H9 (cell line): ENCODE results near the gene NOD1. TPM values are rescaled to one million over a fixed set of nuclear protein-coding genes. Genes with fewer than 3 reads are reported as not detected.

Experiments used
- DNase-seq: peaks from one replicate; pipeline ENCODE4 v3.0.0-alpha.2; 2017
- H2AFZ ChIP-seq: one replicate; pipeline ENCODE4 v1.6.1; 2013; ENCODE audit warnings: mild to moderate bottlenecking, low read length, control low read depth, moderate library complexity
- H2AK5ac ChIP-seq: 2 replicates; pipeline ENCODE4 v1.6.1; 2013; ENCODE audit warnings: low read length, control low read depth, mixed read lengths; ENCODE audit not compliant: insufficient read length
- H2BK120ac ChIP-seq: one replicate; pipeline ENCODE4 v1.6.1; 2013; ENCODE audit warnings: low read depth, mild to moderate bottlenecking, low read length, control low read depth, inconsistent platforms; ENCODE audit not compliant: poor library complexity, severe bottlenecking
- H2BK12ac ChIP-seq: 2 replicates; pipeline ENCODE4 v1.6.1; 2013; ENCODE audit warnings: low read length, control low read depth, mixed read lengths, low read depth; ENCODE audit not compliant: insufficient read length
- H2BK15ac ChIP-seq: 2 replicates; pipeline ENCODE4 v1.6.1; 2013; ENCODE audit warnings: low read depth, low read length, control low read depth
- H2BK20ac ChIP-seq: one replicate; pipeline ENCODE4 v1.6.1; 2013; ENCODE audit warnings: low read depth, mild to moderate bottlenecking, low read length, control low read depth, inconsistent platforms; ENCODE audit not compliant: poor library complexity, severe bottlenecking
- H2BK5ac ChIP-seq: 2 replicates; pipeline ENCODE4 v1.6.1; 2013; ENCODE audit warnings: low read length, control low read depth, mixed read lengths; ENCODE audit not compliant: insufficient read length
- H3K14ac ChIP-seq: 2 replicates; pipeline ENCODE4 v1.6.1; 2013; ENCODE audit warnings: low read length, control low read depth; ENCODE audit not compliant: insufficient read depth
- H3K18ac ChIP-seq: 2 replicates; pipeline ENCODE4 v1.6.1; 2013; ENCODE audit warnings: low read depth, mild to moderate bottlenecking, mixed read lengths, low read length, control low read depth; ENCODE audit not compliant: insufficient read length
- H3K23ac ChIP-seq: 2 replicates; pipeline ENCODE4 v1.6.1; 2013; ENCODE audit warnings: low read length, control low read depth, mixed read lengths, low read depth; ENCODE audit not compliant: insufficient read length
- H3K23me2 ChIP-seq: 2 replicates; pipeline ENCODE4 v1.6.1; 2013; ENCODE audit warnings: low read depth, mild to moderate bottlenecking, mixed read lengths, low read length, control low read depth; ENCODE audit not compliant: insufficient read length, poor library complexity, severe bottlenecking
- H3K27ac ChIP-seq: 2 replicates; pipeline ENCODE4 v1.5.1; 2013; ENCODE audit warnings: low read length, control low read depth, mixed read lengths, low read depth; ENCODE audit not compliant: insufficient read length
- H3K27me3 ChIP-seq: 2 replicates; pipeline ENCODE4 v1.6.1; 2013; ENCODE audit warnings: low read length, control low read depth, inconsistent platforms; ENCODE audit not compliant: insufficient read depth
- H3K4ac ChIP-seq: 2 replicates; pipeline ENCODE4 v1.6.1; 2013; ENCODE audit warnings: low read depth, mild to moderate bottlenecking, control low read depth, inconsistent platforms, low read length, moderate library complexity
- H3K4me1 ChIP-seq: 2 replicates; pipeline ENCODE4 v1.6.1; 2013; ENCODE audit warnings: low read length, control low read depth, inconsistent platforms; ENCODE audit not compliant: insufficient read depth
- H3K4me2 ChIP-seq: 2 replicates; pipeline ENCODE4 v1.6.1; 2013; ENCODE audit warnings: low read length, control low read depth, mixed read lengths; ENCODE audit not compliant: insufficient read length, insufficient read depth
- H3K56ac ChIP-seq: 2 replicates; pipeline ENCODE4 v1.6.1; 2013; ENCODE audit warnings: low read depth, mild to moderate bottlenecking, mixed read lengths, low read length, control low read depth; ENCODE audit not compliant: insufficient read length
- H3K79me1 ChIP-seq: 2 replicates; pipeline ENCODE4 v1.6.1; 2013; ENCODE audit warnings: low read depth, mild to moderate bottlenecking, moderate library complexity, low read length, control low read depth, inconsistent platforms; ENCODE audit not compliant: insufficient read depth, poor library complexity, severe bottlenecking
- H3K79me2 ChIP-seq: 2 replicates; pipeline ENCODE4 v1.6.1; 2013; ENCODE audit warnings: low read length, control low read depth, inconsistent platforms; ENCODE audit not compliant: insufficient read depth
- H3K9ac ChIP-seq: 2 replicates; pipeline ENCODE4 v1.6.1; 2013; ENCODE audit warnings: low read length, control low read depth, mixed read lengths; ENCODE audit not compliant: insufficient read length; ENCODE audit errors: extremely low read depth
- H3K9me3 ChIP-seq: one replicate; pipeline ENCODE4 v1.6.1; 2013; ENCODE audit warnings: low read depth, low read length, inconsistent platforms; ENCODE audit not compliant: control insufficient read depth
- H3T11ph ChIP-seq: one replicate; pipeline ENCODE4 v1.6.1; 2013; ENCODE audit warnings: mild to moderate bottlenecking, low read length, control low read depth, inconsistent platforms
- H4K20me1 ChIP-seq: one replicate; pipeline ENCODE4 v1.6.1; 2013; ENCODE audit not compliant: control insufficient read depth, insufficient read length, insufficient read depth
- H4K5ac ChIP-seq: 2 replicates; pipeline ENCODE4 v1.6.1; 2013; ENCODE audit warnings: low read depth, mild to moderate bottlenecking, mixed read lengths, low read length, control low read depth; ENCODE audit not compliant: insufficient read length
- H4K8ac ChIP-seq: replicated peaks from 2 replicates; pipeline ENCODE4 v1.6.1; 2013; ENCODE audit warnings: low read length, control low read depth, mixed read lengths, low read depth; ENCODE audit not compliant: insufficient read length
- H4K91ac ChIP-seq: 2 replicates; pipeline ENCODE4 v1.6.1; 2013; ENCODE audit warnings: low read depth, mild to moderate bottlenecking, moderate library complexity, mixed read lengths, low read length, control low read depth; ENCODE audit not compliant: insufficient read length
- H3K27ac Mint-ChIP-seq, 3 experiments: 2 replicates in 2 of 3; 3 replicates in 1 of 3; pipeline ENCODE4 v1.8.0; 2020 to 2021; ENCODE audit warnings: mixed read lengths in 3 of 3, mild to moderate bottlenecking in 1 of 3, moderate library complexity in 1 of 3
- H3K27me3 Mint-ChIP-seq: 2 replicates; pipeline ENCODE4 v1.8.0; 2021; ENCODE audit warnings: low read depth, mild to moderate bottlenecking, moderate library complexity, mixed read lengths
- H3K36me3 Mint-ChIP-seq, 3 experiments: 2 replicates in 2 of 3; 3 replicates in 1 of 3; pipeline ENCODE4 v1.8.0; 2020 to 2021; ENCODE audit warnings: low read depth in 3 of 3, mixed read lengths in 3 of 3; ENCODE audit not compliant: insufficient read depth in 1 of 3
- H3K4me1 Mint-ChIP-seq, 2 experiments: 2 replicates each; pipeline ENCODE4 v1.8.0; 2020; ENCODE audit warnings: mixed read lengths in 2 of 2
- H3K4me3 Mint-ChIP-seq, 2 experiments: 2 replicates in 1 of 2; 3 replicates in 1 of 2; pipeline ENCODE4 v1.8.0; 2020 to 2021; ENCODE audit warnings: mild to moderate bottlenecking in 2 of 2, mixed read lengths in 2 of 2, moderate library complexity in 1 of 2
- H3K9me3 Mint-ChIP-seq, 2 experiments: 2 replicates in 1 of 2; 3 replicates in 1 of 2; pipeline ENCODE4 v1.8.0; 2020; ENCODE audit warnings: mild to moderate bottlenecking in 2 of 2, mixed read lengths in 2 of 2, moderate library complexity in 1 of 2
- CTCF ChIP-seq: fragments of 200-600 bp; sonication (generic); conservative IDR thresholded peaks from 3 replicates; pipeline ENCODE4 v1.8.0; 2021; ENCODE audit warnings: antibody characterized with exemption, mild to moderate bottlenecking
- WGBS: extraction: QIAGEN DNeasy Blood & Tissue Kit; methylation state at CpG from one replicate; pipeline ENCODE4 v1.1.7; 2013; ENCODE audit warnings: missing lambda C conversion rate, low lambda C conversion rate, mixed read lengths; ENCODE audit not compliant: insufficient read length; ENCODE audit errors: extremely low coverage; 5-methylcytosine and 5-hydroxymethylcytosine counted together
- total RNA-seq: library from RNA; stranded (reverse); gene quantifications from 2 replicates; pipeline ENCODE4 v1.2.1, GENCODE V29; 2021

NOD1 gene
- total RNA-seq, 1 experiment from 2014 or later = 5.3 TPM

GRCh38 chr7:30524545-30524944 lies 46.0 kb upstream of the NOD1 start:
- Histone ChIP-seq H3K4me2 (no peak overlapping the region), H2BK20ac (no peak overlapping the region), H3K27me3 (no peaks in the 10 kb centered on the region), H4K91ac (no peak overlapping the region), H3K14ac (no peak overlapping the region), H2BK120ac (no peak overlapping the region), H3K9me3 (no peaks in the 10 kb centered on the region), H3T11ph (no peak overlapping the region), H3K4ac (no peak overlapping the region), H4K5ac (no peak overlapping the region), H4K8ac (no peak overlapping the region), H3K18ac (no peak overlapping the region), H2BK5ac (no peak overlapping the region), H2AFZ (no peak overlapping the region), H3K79me1 (no peaks in the 10 kb centered on the region), H3K9ac (no peak overlapping the region), H3K56ac (no peak overlapping the region), H3K23ac (no peak overlapping the region), H2BK15ac (no peak overlapping the region), H3K23me2 (no peaks in the 10 kb centered on the region), H3K4me1 (no peaks in the 10 kb centered on the region; the same call in 1 of the 2 replicates), H3K27ac (no peak overlapping the region), H4K20me1 (no peaks in the 10 kb centered on the region), H3K79me2 (no peaks in the 10 kb centered on the region), H2BK12ac (no peak overlapping the region), H2AK5ac (no peak overlapping the region)
- Mint-ChIP-seq H3K36me3 (no peaks in the 10 kb centered on the region), H3K27ac (no peak overlapping the region), H3K4me1 (peaks cover 10 to 14% of the 10 kb centered on the region in 2 experiments), H3K27me3 (peaks cover 9% of the 10 kb centered on the region), H3K4me3 (no peak overlapping the region), H3K9me3 (no peaks in the 10 kb centered on the region)
- WGBS = no CpG with 5 or more reads among the region's 2 CpGs
- TF ChIP-seq CTCF = no peak
- DNase-seq = no peak
